KBM-7 (cell line): ENCODE measurements around the gene RAP1GDS1.
"Not testable (repeated sequence)": the region's sequence is repeated elsewhere in the genome, so short reads cannot be mapped to it uniquely, and the experiment has no call there.

Experiments
- DNase-seq: peaks from one replicate; pipeline ENCODE4 v3.0.0-alpha.2; 2015
- in situ Hi-C: fragments of 300-500 bp; cut with MboI; formaldehyde crosslinking; loops from 2 replicates; pipeline ENCODE4 v1.14.3; 2020; ENCODE audit warnings: low sequenced_read_pairs, low pct_unique_long_range_greater_than_20kb, mixed read lengths

Gene RAP1GDS1

GRCh38 chr4:98394134-98394533 is 132.9 kb downstream of the RAP1GDS1 start:
- DNase-seq = no peak
- in situ Hi-C loops = no loop called here

- in situ Hi-C loops = no loop called here
- no peak for DNase-seq
Observed at GRCh38 chr4:98399915-98400314, 138.7 kb downstream of the RAP1GDS1 start.

GRCh38 chr4:98406819-98407218 is 145.6 kb downstream of the RAP1GDS1 start:
- DNase-seq = no peak
- in situ Hi-C loops = no loop called here

GRCh38 chr4:98411731-98412130 is 150.5 kb downstream of the RAP1GDS1 start:
- in situ Hi-C loops = no loop called here
- no peak for DNase-seq

- in situ Hi-C loops = no loop called here
- DNase-seq = no peak
Observed at GRCh38 chr4:98416844-98417243, 155.7 kb downstream of the RAP1GDS1 start.

- in situ Hi-C loops, DNase-seq: not testable (repeated sequence)
Observed at GRCh38 chr4:98420151-98420550, 159.0 kb downstream of the RAP1GDS1 start.

GRCh38 chr4:98421111-98421510 is 159.9 kb downstream of the RAP1GDS1 start:
- no peak for DNase-seq
- in situ Hi-C loops = no loop called here

GRCh38 chr4:98423009-98423408 is 161.8 kb downstream of the RAP1GDS1 start:
- in situ Hi-C loops = no loop called here
- DNase-seq = no peak

GRCh38 chr4:98430708-98431403 is 169.7 kb downstream of the RAP1GDS1 start:
- no peak for DNase-seq
- in situ Hi-C loops = no loop called here

- in situ Hi-C loops = no loop called here
- DNase-seq = no peak
Observed at GRCh38 chr4:98433691-98434090, 172.5 kb downstream of the RAP1GDS1 start.

- no peak for DNase-seq
- in situ Hi-C loops = no loop called here
Observed at GRCh38 chr4:98434816-98435215, 173.6 kb downstream of the RAP1GDS1 start.

- in situ Hi-C loops = no loop called here
- DNase-seq = no peak
Observed at GRCh38 chr4:98444371-98444770, 183.2 kb downstream of the RAP1GDS1 start.

GRCh38 chr4:98446499-98447375 is 185.6 kb downstream of the RAP1GDS1 start:
- peak; percentile 71 for DNase-seq
- in situ Hi-C loops = no loop called here

- in situ Hi-C loops = no loop called here
- no peak for DNase-seq
Observed at GRCh38 chr4:98447648-98448047, 186.5 kb downstream of the RAP1GDS1 start.

- no peak for DNase-seq
- in situ Hi-C loops = no loop called here
Observed at GRCh38 chr4:98448908-98449307, 187.7 kb downstream of the RAP1GDS1 start.

- DNase-seq = no peak
- in situ Hi-C loops = no loop called here
Observed at GRCh38 chr4:98452091-98452490, 190.9 kb downstream of the RAP1GDS1 start.

GRCh38 chr4:98457422-98457821 is 196.2 kb downstream of the RAP1GDS1 start:
- DNase-seq = not testable (repeated sequence)

GRCh38 chr4:98461121-98461865 is 200.1 kb downstream of the RAP1GDS1 start:
- in situ Hi-C loops = not testable (repeated sequence)

More at GRCh38 chr4:98457422-98457821, 196.2 kb downstream of the RAP1GDS1 start:
- in situ Hi-C loops = not testable (repeated sequence)

GRCh38 chr4:98462487-98462886 is 201.3 kb downstream of the RAP1GDS1 start:
- DNase-seq = no peak
- in situ Hi-C loops = no loop called here

More at GRCh38 chr4:98461121-98461865, 200.1 kb downstream of the RAP1GDS1 start:
- DNase-seq = not testable (repeated sequence)
